ENCODE results near the gene RASGEF1C.

Gene RASGEF1C

DNA sequence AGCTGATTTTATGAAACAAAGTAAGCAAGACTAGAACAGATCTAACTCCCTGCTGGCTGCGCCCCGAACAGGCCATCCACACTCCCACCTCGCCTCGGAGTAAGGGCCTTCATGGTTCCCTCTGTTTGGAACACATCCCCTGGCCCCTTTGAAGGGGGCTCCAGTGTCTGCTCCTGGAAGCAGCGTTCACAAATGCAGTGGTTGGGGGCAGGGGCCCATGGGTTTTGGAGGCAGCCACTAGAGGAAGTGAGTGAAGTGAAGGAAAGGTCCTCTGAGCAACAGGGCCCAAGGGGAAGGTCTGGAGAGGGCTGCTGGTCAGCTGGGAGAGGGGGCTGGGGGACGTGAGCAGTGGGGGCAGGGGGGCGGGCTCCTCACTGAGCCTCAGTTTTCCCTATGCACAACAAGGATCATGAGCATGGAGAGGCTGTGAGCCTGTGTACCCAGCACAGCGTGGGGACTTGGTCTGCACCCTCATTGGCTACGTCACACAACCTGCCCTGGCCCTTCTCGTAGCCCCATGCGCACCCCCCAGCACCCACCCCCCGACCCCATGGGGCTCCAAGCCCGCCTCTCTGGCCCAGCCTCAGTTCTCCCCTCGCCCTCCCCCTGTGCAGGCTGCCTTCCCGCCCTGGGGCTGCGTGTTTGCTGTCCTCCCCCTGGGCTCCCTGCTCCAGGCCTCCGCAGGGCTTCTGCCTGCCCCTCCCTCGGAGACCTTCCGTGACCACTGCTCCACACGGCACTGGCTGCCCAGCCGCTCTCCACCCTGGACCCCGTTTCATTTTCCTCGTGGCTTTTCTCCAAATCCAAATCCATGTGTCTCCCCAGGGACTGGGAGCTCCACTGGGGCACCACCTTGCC, 39.5 kb downstream of the RASGEF1C start:
- TF ChIP-seq, protein P1, sequence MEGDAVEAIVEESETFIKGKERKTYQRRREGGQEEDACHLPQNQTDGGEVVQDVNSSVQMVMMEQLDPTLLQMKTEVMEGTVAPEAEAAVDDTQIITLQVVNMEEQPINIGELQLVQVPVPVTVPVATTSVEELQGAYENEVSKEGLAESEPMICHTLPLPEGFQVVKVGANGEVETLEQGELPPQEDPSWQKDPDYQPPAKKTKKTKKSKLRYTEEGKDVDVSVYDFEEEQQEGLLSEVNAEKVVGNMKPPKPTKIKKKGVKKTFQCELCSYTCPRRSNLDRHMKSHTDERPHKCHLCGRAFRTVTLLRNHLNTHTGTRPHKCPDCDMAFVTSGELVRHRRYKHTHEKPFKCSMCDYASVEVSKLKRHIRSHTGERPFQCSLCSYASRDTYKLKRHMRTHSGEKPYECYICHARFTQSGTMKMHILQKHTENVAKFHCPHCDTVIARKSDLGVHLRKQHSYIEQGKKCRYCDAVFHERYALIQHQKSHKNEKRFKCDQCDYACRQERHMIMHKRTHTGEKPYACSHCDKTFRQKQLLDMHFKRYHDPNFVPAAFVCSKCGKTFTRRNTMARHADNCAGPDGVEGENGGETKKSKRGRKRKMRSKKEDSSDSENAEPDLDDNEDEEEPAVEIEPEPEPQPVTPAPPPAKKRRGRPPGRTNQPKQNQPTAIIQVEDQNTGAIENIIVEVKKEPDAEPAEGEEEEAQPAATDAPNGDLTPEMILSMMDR (IDR thresholded peaks at IDR 0.05; ENCODE audit: low read depth, low read length): no peak
- no peak overlapping the region for H3K4me3 ChIP-seq (ENCODE audit: low read depth, low read length)

GRCh38 chr5:180168758-180169157, 40.3 kb downstream of the RASGEF1C start:
- no peak overlapping the region for H3K4me3 ChIP-seq (ENCODE audit: low read depth, low read length)
- TF ChIP-seq, protein P1 (IDR thresholded peaks at IDR 0.05; ENCODE audit: low read depth, low read length): no peak

DNA sequence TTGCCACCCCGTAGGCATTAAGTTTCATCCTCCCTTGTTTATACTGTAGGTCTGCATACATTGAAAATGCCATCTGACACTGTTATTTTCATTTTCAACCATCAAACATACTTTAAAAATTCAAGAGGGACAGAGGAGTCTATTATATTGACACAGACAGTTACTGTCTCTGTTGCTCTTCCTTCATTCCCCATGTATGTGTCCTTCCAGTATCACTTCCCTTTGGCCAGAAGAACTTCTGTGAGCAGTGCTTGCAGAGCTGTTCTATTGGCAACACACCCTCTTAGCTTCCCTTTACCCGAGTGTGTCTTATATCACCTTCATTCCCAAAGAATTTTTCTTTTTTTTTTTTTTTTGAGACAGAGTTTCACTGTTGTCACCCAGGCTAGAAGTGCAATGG, 42.8 kb downstream of the RASGEF1C start:
- TF ChIP-seq, protein P1 (IDR thresholded peaks at IDR 0.05; ENCODE audit: low read depth, low read length): no peak
- no peak overlapping the region for H3K4me3 ChIP-seq (ENCODE audit: low read depth, low read length)

- TF ChIP-seq, protein P1 (IDR thresholded peaks at IDR 0.05; ENCODE audit: low read depth, low read length): no peak
- no peak overlapping the region for H3K4me3 ChIP-seq (ENCODE audit: low read depth, low read length)
Measured at GRCh38 chr5:180162304-180162661, 46.7 kb downstream of the RASGEF1C start.

DNA sequence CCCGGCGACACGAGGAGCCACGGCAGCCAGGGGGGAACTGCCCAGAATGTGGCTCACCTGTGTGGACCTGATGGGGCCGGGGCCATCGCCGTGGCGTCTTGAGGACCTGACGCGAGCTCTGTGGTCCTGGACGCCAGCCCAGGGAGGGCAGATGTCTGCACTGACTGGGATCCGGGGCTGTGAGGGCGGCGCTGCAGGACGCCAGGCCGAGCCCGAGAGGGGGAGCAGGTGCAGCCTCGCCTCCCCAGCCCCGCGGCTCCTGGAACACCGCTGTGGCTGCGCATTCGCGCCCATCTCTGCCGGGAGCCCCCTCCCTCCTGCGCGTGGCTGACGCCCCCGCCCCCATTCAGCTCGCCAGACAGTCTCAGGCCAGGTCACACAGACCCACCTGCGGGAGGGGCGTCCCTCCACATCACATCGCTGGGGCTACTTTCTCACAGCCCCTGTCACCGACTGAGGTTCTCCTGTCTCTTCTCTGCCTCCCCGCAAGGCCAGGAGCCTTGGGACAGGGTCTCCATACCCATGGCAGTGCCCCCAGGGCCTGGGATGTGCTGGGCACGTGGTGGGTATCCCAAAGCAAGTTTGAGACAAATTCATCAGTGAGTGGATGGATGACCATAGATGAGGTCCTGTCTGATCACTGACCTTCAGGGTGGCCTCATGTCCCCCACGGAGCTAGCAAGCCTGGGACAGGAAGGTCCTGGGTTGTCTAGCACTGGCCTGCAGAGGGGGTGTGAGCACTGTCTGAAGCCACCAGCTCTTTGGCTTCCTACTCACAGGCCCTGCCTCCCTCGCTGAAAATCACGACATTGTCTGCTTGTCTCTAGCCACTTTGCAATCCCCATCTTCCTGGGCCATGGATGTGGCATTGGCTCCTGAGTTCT, 47.3 kb downstream of the RASGEF1C start:
- H3K4me3 ChIP-seq (ENCODE audit: low read depth, low read length): no peak overlapping the region
- TF ChIP-seq, protein P1 (IDR thresholded peaks at IDR 0.05; ENCODE audit: low read depth, low read length): no peak

DNA sequence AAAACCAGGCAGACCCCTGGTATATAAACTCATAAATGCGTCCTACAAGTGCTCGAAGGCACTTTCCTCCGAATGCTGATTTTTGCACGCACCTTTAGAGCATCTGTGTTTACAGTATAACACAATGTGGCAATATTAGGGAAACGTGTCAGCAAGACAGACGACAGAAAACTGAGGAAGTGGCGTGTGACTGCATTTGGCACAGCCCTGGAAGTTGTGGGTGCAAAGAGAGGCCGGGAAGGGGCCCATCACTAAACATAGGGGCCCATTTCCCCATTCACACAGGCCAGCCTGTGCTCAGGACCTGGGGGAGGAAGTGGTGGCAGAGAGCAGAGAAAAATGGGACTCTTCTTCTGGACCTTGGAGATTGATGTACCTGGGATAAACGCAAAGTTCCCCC, 48.2 kb downstream of the RASGEF1C start:
- TF ChIP-seq, protein P1 (IDR thresholded peaks at IDR 0.05; ENCODE audit: low read depth, low read length): no peak

DNA sequence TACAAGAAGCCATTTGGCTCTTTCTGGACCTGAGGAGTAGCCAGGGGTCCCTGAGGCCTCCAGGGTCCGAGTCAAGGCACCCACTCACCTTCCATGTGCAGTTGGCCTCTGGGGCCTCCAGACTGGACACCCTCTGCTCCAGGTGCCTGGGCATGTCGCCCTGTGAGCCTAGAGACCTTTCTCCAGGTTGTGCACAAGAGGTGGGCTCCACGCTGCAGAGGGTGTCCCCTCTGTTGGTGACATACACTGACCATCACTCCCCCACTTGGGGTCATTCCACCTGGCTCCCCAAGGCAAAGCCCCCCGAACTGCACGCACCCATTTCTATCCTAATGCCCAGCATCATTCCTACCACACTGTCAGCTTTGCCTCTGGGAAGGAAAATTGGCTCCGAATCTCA, 48.8 kb downstream of the RASGEF1C start:
- no peak overlapping the region for H3K4me3 ChIP-seq (ENCODE audit: low read depth, low read length)
- TF ChIP-seq, protein P1 (IDR thresholded peaks at IDR 0.05; ENCODE audit: low read depth, low read length): no peak

More for the DNA sequence above, 48.2 kb downstream of the RASGEF1C start:
- no peak overlapping the region for H3K4me3 ChIP-seq (ENCODE audit: low read depth, low read length)
